IMR-90 (cell line): Measurements from ENCODE around the gene ABTB2.

Experiments
- CTCF ChIP-seq: conservative IDR thresholded peaks from 2 replicates; pipeline ENCODE4 v1.5.1; 2012; ENCODE audit warnings: mild to moderate bottlenecking, low read depth, low read length, improper control_type of control experiment
- POLR2A ChIP-seq: IDR thresholded peaks from 2 replicates; pipeline ENCODE4 v1.6.1; 2012; ENCODE audit warnings: mild to moderate bottlenecking, low read depth, low read length
- RAD21 ChIP-seq: IDR thresholded peaks from 2 replicates; pipeline ENCODE4 v1.6.1; 2012; ENCODE audit warnings: low read length, improper control_type of control experiment
- USF2 ChIP-seq: fragments of 150-350 bp; IDR thresholded peaks from 2 replicates; pipeline ENCODE4 v1.6.1; 2017; ENCODE audit warnings: mild to moderate bottlenecking, antibody characterized with exemption, low read length, low read depth

GRCh38 chr11:34359548-34359891 is 1.7 kb upstream of the ABTB2 start:
- TF ChIP-seq POLR2A (no peak), USF2 (no peak), CTCF (no peak), RAD21 (no peak)
